Fibroblast of lung (primary cell): ENCODE measurements around the gene SOX12.

Source experiments
- EZH2 ChIP-seq: IDR thresholded peaks from 2 replicates; pipeline ENCODE4 v1.5.1; 2012; ENCODE audit warnings: low read length, control low read depth, mild to moderate bottlenecking; ENCODE audit errors: missing control alignments
- TF ChIP-seq, protein P1 (sequence below), 2 donors: IDR thresholded peaks in 1 of 2; conservative IDR thresholded peaks in 1 of 2; 1 replicate in 1 of 2; 2 replicates in 1 of 2; pipeline ENCODE4 v1.5.1; 2011 to 2012; ENCODE audit warnings: low read length in 2 of 2, control low read depth in 1 of 2, inconsistent platforms in 1 of 2, low read depth in 1 of 2, mild to moderate bottlenecking in 1 of 2

DNA sequence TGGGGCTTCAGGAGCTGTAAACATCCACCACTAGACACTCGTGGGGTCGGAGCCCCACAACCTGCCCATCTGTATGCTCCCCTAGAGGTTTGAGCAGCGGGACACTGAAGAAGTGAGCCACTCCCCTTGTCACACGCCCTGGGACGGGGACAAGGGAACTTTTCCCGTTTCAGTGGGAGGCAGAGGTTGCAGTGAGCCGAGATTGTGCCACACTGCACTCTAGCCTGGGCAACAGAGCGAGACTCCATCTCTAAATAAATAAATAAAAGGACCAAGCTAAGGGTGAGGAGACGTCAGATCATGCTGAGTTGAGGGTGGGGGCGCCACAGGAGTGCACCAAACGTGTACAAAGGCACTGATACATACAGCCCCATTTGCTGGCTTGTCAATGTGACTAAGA lies 19.6 kb upstream of the SOX12 start:
- TF ChIP-seq, protein P1, sequence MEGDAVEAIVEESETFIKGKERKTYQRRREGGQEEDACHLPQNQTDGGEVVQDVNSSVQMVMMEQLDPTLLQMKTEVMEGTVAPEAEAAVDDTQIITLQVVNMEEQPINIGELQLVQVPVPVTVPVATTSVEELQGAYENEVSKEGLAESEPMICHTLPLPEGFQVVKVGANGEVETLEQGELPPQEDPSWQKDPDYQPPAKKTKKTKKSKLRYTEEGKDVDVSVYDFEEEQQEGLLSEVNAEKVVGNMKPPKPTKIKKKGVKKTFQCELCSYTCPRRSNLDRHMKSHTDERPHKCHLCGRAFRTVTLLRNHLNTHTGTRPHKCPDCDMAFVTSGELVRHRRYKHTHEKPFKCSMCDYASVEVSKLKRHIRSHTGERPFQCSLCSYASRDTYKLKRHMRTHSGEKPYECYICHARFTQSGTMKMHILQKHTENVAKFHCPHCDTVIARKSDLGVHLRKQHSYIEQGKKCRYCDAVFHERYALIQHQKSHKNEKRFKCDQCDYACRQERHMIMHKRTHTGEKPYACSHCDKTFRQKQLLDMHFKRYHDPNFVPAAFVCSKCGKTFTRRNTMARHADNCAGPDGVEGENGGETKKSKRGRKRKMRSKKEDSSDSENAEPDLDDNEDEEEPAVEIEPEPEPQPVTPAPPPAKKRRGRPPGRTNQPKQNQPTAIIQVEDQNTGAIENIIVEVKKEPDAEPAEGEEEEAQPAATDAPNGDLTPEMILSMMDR (conservative IDR thresholded peaks at IDR 0.05 in 1 of 2, IDR thresholded peaks at IDR 0.05 in 1 of 2; ENCODE audit: low read depth in 1 of 2, low read length in 2 of 2) = no peak
- TF ChIP-seq EZH2 = no peak
